H9 (cell line): Measurements from ENCODE around the gene ANKRD17. TPM values are rescaled to one million over a fixed set of nuclear protein-coding genes. Genes with fewer than 3 reads are reported as not detected.

ENCODE experiments used
- DNase-seq: peaks from one replicate; pipeline ENCODE4 v3.0.0-alpha.2; 2017
- H2AFZ ChIP-seq: one replicate; pipeline ENCODE4 v1.6.1; 2013; ENCODE audit warnings: mild to moderate bottlenecking, low read length, control low read depth, moderate library complexity
- H2AK5ac ChIP-seq: 2 replicates; pipeline ENCODE4 v1.6.1; 2013; ENCODE audit warnings: low read length, control low read depth, mixed read lengths; ENCODE audit not compliant: insufficient read length
- H2BK120ac ChIP-seq: one replicate; pipeline ENCODE4 v1.6.1; 2013; ENCODE audit warnings: low read depth, mild to moderate bottlenecking, low read length, control low read depth, inconsistent platforms; ENCODE audit not compliant: poor library complexity, severe bottlenecking
- H2BK12ac ChIP-seq: 2 replicates; pipeline ENCODE4 v1.6.1; 2013; ENCODE audit warnings: low read length, control low read depth, mixed read lengths, low read depth; ENCODE audit not compliant: insufficient read length
- H2BK15ac ChIP-seq: 2 replicates; pipeline ENCODE4 v1.6.1; 2013; ENCODE audit warnings: low read depth, low read length, control low read depth
- H2BK20ac ChIP-seq: one replicate; pipeline ENCODE4 v1.6.1; 2013; ENCODE audit warnings: low read depth, mild to moderate bottlenecking, low read length, control low read depth, inconsistent platforms; ENCODE audit not compliant: poor library complexity, severe bottlenecking
- H2BK5ac ChIP-seq: 2 replicates; pipeline ENCODE4 v1.6.1; 2013; ENCODE audit warnings: low read length, control low read depth, mixed read lengths; ENCODE audit not compliant: insufficient read length
- H3K14ac ChIP-seq: 2 replicates; pipeline ENCODE4 v1.6.1; 2013; ENCODE audit warnings: low read length, control low read depth; ENCODE audit not compliant: insufficient read depth
- H3K18ac ChIP-seq: 2 replicates; pipeline ENCODE4 v1.6.1; 2013; ENCODE audit warnings: low read depth, mild to moderate bottlenecking, mixed read lengths, low read length, control low read depth; ENCODE audit not compliant: insufficient read length
- H3K23ac ChIP-seq: 2 replicates; pipeline ENCODE4 v1.6.1; 2013; ENCODE audit warnings: low read length, control low read depth, mixed read lengths, low read depth; ENCODE audit not compliant: insufficient read length
- H3K23me2 ChIP-seq: 2 replicates; pipeline ENCODE4 v1.6.1; 2013; ENCODE audit warnings: low read depth, mild to moderate bottlenecking, mixed read lengths, low read length, control low read depth; ENCODE audit not compliant: insufficient read length, poor library complexity, severe bottlenecking
- H3K27ac ChIP-seq: 2 replicates; pipeline ENCODE4 v1.5.1; 2013; ENCODE audit warnings: low read length, control low read depth, mixed read lengths, low read depth; ENCODE audit not compliant: insufficient read length
- H3K27me3 ChIP-seq: 2 replicates; pipeline ENCODE4 v1.6.1; 2013; ENCODE audit warnings: low read length, control low read depth, inconsistent platforms; ENCODE audit not compliant: insufficient read depth
- H3K4ac ChIP-seq: 2 replicates; pipeline ENCODE4 v1.6.1; 2013; ENCODE audit warnings: low read depth, mild to moderate bottlenecking, control low read depth, inconsistent platforms, low read length, moderate library complexity
- H3K4me1 ChIP-seq: 2 replicates; pipeline ENCODE4 v1.6.1; 2013; ENCODE audit warnings: low read length, control low read depth, inconsistent platforms; ENCODE audit not compliant: insufficient read depth
- H3K4me2 ChIP-seq: 2 replicates; pipeline ENCODE4 v1.6.1; 2013; ENCODE audit warnings: low read length, control low read depth, mixed read lengths; ENCODE audit not compliant: insufficient read length, insufficient read depth
- H3K56ac ChIP-seq: 2 replicates; pipeline ENCODE4 v1.6.1; 2013; ENCODE audit warnings: low read depth, mild to moderate bottlenecking, mixed read lengths, low read length, control low read depth; ENCODE audit not compliant: insufficient read length
- H3K79me1 ChIP-seq: 2 replicates; pipeline ENCODE4 v1.6.1; 2013; ENCODE audit warnings: low read depth, mild to moderate bottlenecking, moderate library complexity, low read length, control low read depth, inconsistent platforms; ENCODE audit not compliant: insufficient read depth, poor library complexity, severe bottlenecking
- H3K79me2 ChIP-seq: 2 replicates; pipeline ENCODE4 v1.6.1; 2013; ENCODE audit warnings: low read length, control low read depth, inconsistent platforms; ENCODE audit not compliant: insufficient read depth
- H3K9ac ChIP-seq: 2 replicates; pipeline ENCODE4 v1.6.1; 2013; ENCODE audit warnings: low read length, control low read depth, mixed read lengths; ENCODE audit not compliant: insufficient read length; ENCODE audit errors: extremely low read depth
- H3K9me3 ChIP-seq: one replicate; pipeline ENCODE4 v1.6.1; 2013; ENCODE audit warnings: low read depth, low read length, inconsistent platforms; ENCODE audit not compliant: control insufficient read depth
- H3T11ph ChIP-seq: one replicate; pipeline ENCODE4 v1.6.1; 2013; ENCODE audit warnings: mild to moderate bottlenecking, low read length, control low read depth, inconsistent platforms
- H4K20me1 ChIP-seq: one replicate; pipeline ENCODE4 v1.6.1; 2013; ENCODE audit not compliant: control insufficient read depth, insufficient read length, insufficient read depth
- H4K5ac ChIP-seq: 2 replicates; pipeline ENCODE4 v1.6.1; 2013; ENCODE audit warnings: low read depth, mild to moderate bottlenecking, mixed read lengths, low read length, control low read depth; ENCODE audit not compliant: insufficient read length
- H4K8ac ChIP-seq: replicated peaks from 2 replicates; pipeline ENCODE4 v1.6.1; 2013; ENCODE audit warnings: low read length, control low read depth, mixed read lengths, low read depth; ENCODE audit not compliant: insufficient read length
- H4K91ac ChIP-seq: 2 replicates; pipeline ENCODE4 v1.6.1; 2013; ENCODE audit warnings: low read depth, mild to moderate bottlenecking, moderate library complexity, mixed read lengths, low read length, control low read depth; ENCODE audit not compliant: insufficient read length
- H3K27ac Mint-ChIP-seq, 3 experiments: 2 replicates in 2 of 3; 3 replicates in 1 of 3; pipeline ENCODE4 v1.8.0; 2020 to 2021; ENCODE audit warnings: mixed read lengths in 3 of 3, mild to moderate bottlenecking in 1 of 3, moderate library complexity in 1 of 3
- H3K27me3 Mint-ChIP-seq: 2 replicates; pipeline ENCODE4 v1.8.0; 2021; ENCODE audit warnings: low read depth, mild to moderate bottlenecking, moderate library complexity, mixed read lengths
- H3K36me3 Mint-ChIP-seq, 3 experiments: 2 replicates in 2 of 3; 3 replicates in 1 of 3; pipeline ENCODE4 v1.8.0; 2020 to 2021; ENCODE audit warnings: low read depth in 3 of 3, mixed read lengths in 3 of 3; ENCODE audit not compliant: insufficient read depth in 1 of 3
- H3K4me1 Mint-ChIP-seq, 2 experiments: 2 replicates each; pipeline ENCODE4 v1.8.0; 2020; ENCODE audit warnings: mixed read lengths in 2 of 2
- H3K4me3 Mint-ChIP-seq, 2 experiments: 2 replicates in 1 of 2; 3 replicates in 1 of 2; pipeline ENCODE4 v1.8.0; 2020 to 2021; ENCODE audit warnings: mild to moderate bottlenecking in 2 of 2, mixed read lengths in 2 of 2, moderate library complexity in 1 of 2
- H3K9me3 Mint-ChIP-seq, 2 experiments: 2 replicates in 1 of 2; 3 replicates in 1 of 2; pipeline ENCODE4 v1.8.0; 2020; ENCODE audit warnings: mild to moderate bottlenecking in 2 of 2, mixed read lengths in 2 of 2, moderate library complexity in 1 of 2
- WGBS: extraction: QIAGEN DNeasy Blood & Tissue Kit; methylation state at CpG from one replicate; pipeline ENCODE4 v1.1.7; 2013; ENCODE audit warnings: missing lambda C conversion rate, low lambda C conversion rate, mixed read lengths; ENCODE audit not compliant: insufficient read length; ENCODE audit errors: extremely low coverage; 5-methylcytosine and 5-hydroxymethylcytosine counted together
- total RNA-seq: library from RNA; stranded (reverse); gene quantifications from 2 replicates; pipeline ENCODE4 v1.2.1, GENCODE V29; 2021
- TF ChIP-seq, protein P1 (sequence below): fragments of 200-600 bp; sonication (generic); conservative IDR thresholded peaks from 3 replicates; pipeline ENCODE4 v1.8.0; 2021; ENCODE audit warnings: antibody characterized with exemption, mild to moderate bottlenecking

ANKRD17 gene
- total RNA-seq, 1 experiment from 2014 or later: 82.4 TPM

- Histone ChIP-seq H2BK5ac (no peak within 1 kb of the TSS), H4K8ac (no peak within 1 kb of the TSS), H2BK20ac (no peak within 1 kb of the TSS), H3K79me2 (0 out of 2 replicates have a peak, but pooled peaks cover 2% of the 10 kb centered on the region), H3K9me3 (no peaks in the 10 kb centered on the region), H3T11ph (peak within 1 kb of the TSS; percentile 68), H3K23ac (no peak within 1 kb of the TSS), H3K18ac (peak within 1 kb of the TSS; percentile 74), H3K27ac (peak within 1 kb of the TSS; percentile 29), H3K9ac (peak within 1 kb of the TSS; percentile 68), H2BK15ac (no peak within 1 kb of the TSS), H3K4ac (no peak within 1 kb of the TSS), H3K4me2 (peak within 1 kb of the TSS; percentile 59), H3K27me3 (no peaks in the 10 kb centered on the region), H3K14ac (peak within 1 kb of the TSS; percentile 26), H3K23me2 (no peaks in the 10 kb centered on the region), H3K56ac (peak within 1 kb of the TSS; percentile 10), H3K4me1 (no peaks in the 10 kb centered on the region), H4K20me1 (no peaks in the 10 kb centered on the region), H2AFZ (peak within 1 kb of the TSS; percentile 84), H4K5ac (peak within 1 kb of the TSS; percentile 40), H3K79me1 (no peaks in the 10 kb centered on the region), H2BK12ac (no peak within 1 kb of the TSS), H2AK5ac (no peak within 1 kb of the TSS), H2BK120ac (no peak within 1 kb of the TSS), H4K91ac (no peak within 1 kb of the TSS)
- Mint-ChIP-seq H3K27me3 (no peaks in the 10 kb centered on the region), H3K27ac (peak within 1 kb of the TSS; percentile 86 to 98 (median 97)), H3K4me1 (peaks cover 11 to 12% of the 10 kb centered on the region in 2 experiments), H3K4me3 (peak within 1 kb of the TSS; percentile 84 to 90), H3K9me3 (no peaks in the 10 kb centered on the region), H3K36me3 (peaks cover 2 to 24% (median 7%) of the 10 kb centered on the region in 3 experiments; a peak in 5 of 7 replicates)
- peak; percentile 96 for DNase-seq
- WGBS: no CpG with 5 or more reads among the region's 62 CpGs
- TF ChIP-seq, protein P1, sequence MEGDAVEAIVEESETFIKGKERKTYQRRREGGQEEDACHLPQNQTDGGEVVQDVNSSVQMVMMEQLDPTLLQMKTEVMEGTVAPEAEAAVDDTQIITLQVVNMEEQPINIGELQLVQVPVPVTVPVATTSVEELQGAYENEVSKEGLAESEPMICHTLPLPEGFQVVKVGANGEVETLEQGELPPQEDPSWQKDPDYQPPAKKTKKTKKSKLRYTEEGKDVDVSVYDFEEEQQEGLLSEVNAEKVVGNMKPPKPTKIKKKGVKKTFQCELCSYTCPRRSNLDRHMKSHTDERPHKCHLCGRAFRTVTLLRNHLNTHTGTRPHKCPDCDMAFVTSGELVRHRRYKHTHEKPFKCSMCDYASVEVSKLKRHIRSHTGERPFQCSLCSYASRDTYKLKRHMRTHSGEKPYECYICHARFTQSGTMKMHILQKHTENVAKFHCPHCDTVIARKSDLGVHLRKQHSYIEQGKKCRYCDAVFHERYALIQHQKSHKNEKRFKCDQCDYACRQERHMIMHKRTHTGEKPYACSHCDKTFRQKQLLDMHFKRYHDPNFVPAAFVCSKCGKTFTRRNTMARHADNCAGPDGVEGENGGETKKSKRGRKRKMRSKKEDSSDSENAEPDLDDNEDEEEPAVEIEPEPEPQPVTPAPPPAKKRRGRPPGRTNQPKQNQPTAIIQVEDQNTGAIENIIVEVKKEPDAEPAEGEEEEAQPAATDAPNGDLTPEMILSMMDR: no peak
Measured at GRCh38 chr4:73069338-73070073, 189.1 kb downstream of the ANKRD17 start, which contains the start of gene COX18. TSS of gene COX18 (minus strand) at chr4:73069716. CDS start at chr4:73069649, 67 bp downstream.
